Fibroblast of the conjunctiva (primary cell): Measurements from ENCODE around the gene CTIF.

Experiments
- DNase-seq: peaks from one replicate; pipeline ENCODE4 v3.0.0-alpha.2; 2010; ENCODE audit warnings: low read depth

Gene CTIF

GRCh38 chr18:48533340-48534070 lies 5.3 kb upstream of the CTIF start:
- no peak for DNase-seq

GRCh38 chr18:48534364-48534763 lies 4.5 kb upstream of the CTIF start:
- no peak for DNase-seq

GRCh38 chr18:48535956-48536355 lies 2.9 kb upstream of the CTIF start:
- DNase-seq = no peak

- DNase-seq = no peak
These were observed 2.3 kb upstream of the CTIF start for GRCh38 chr18:48536516-48536915.

- no peak for DNase-seq
These were observed 797 bp downstream of the CTIF start for GRCh38 chr18:48539406-48540250.

- no peak for DNase-seq
These were observed 1.6 kb downstream of the CTIF start for GRCh38 chr18:48540251-48541025.

GRCh38 chr18:48541026-48541746 lies 2.4 kb downstream of the CTIF start:
- DNase-seq = no peak

- no peak for DNase-seq
These were observed 3.0 kb downstream of the CTIF start for GRCh38 chr18:48541747-48542400.

GRCh38 chr18:48542513-48543181 lies 3.8 kb downstream of the CTIF start:
- DNase-seq = no peak

- DNase-seq = no peak
These were observed 4.4 kb downstream of the CTIF start for GRCh38 chr18:48543228-48543627.

GRCh38 chr18:48544116-48544515 lies 5.3 kb downstream of the CTIF start:
- no peak for DNase-seq

- DNase-seq = no peak
These were observed 6.0 kb downstream of the CTIF start for GRCh38 chr18:48544661-48545415.

- no peak for DNase-seq
These were observed 7.0 kb downstream of the CTIF start for GRCh38 chr18:48545757-48546321.

- no peak for DNase-seq
These were observed 7.6 kb downstream of the CTIF start for GRCh38 chr18:48546396-48546795.

- no peak for DNase-seq
These were observed 8.7 kb downstream of the CTIF start for GRCh38 chr18:48547531-48547981.

- peak; percentile 89 for DNase-seq
These were observed 9.4 kb downstream of the CTIF start for GRCh38 chr18:48548011-48548771.

GRCh38 chr18:48548921-48549320 lies 10.1 kb downstream of the CTIF start:
- DNase-seq = no peak

- no peak for DNase-seq
These were observed 11.4 kb downstream of the CTIF start for GRCh38 chr18:48550101-48550729.
